ENCODE measurements around the gene GIPC1.

DNA sequence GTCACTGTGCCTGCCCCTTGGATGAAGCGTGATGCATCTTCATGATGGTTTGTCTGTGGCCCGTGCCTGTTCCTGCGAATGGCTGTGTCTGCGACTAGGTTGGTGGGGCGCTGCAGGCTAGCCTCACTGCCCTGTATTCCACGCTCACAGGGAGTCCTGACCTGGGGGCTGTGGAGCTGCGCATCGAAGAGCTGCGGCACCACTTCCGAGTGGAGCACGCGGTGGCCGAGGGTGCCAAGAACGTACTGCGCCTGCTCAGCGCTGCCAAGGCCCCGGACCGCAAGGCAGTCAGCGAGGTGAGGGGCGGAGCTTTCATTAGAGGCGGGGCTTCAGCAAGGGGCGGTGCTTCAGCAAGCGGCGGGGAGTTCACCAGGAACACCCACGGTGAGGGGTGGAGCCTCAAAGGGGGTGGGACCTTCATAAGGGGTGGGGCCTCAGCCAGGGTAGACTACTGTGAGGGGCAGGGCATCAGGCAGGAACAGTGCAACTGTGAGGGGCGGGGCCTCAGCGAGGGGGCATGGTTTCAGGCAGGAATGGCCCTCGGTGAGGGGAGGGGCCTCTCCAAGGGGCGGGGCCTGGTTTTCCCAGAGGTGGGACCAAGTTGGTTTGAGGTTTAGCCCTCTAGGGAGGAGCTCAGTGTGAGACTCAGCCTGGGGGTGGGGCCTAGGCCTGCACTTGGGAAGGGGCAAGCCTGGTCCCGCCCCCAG is 45.6 kb downstream of the GIPC1 start:
- TF ChIP-seq EZH2 (IDR thresholded peaks at IDR 0.05; ENCODE audit: borderline replicate concordance, low read depth, low read length) (no peak), JUND (IDR thresholded peaks at IDR 0.05; ENCODE audit: borderline replicate concordance, low read depth, low read length) (no peak), JUND (tag; IDR thresholded peaks at IDR 0.05; ENCODE audit: borderline replicate concordance, low read depth, low read length) (no peak; the same call in 2 of the 3 replicates), CREB5 (CRISPR knock-in tag; IDR thresholded peaks at IDR 0.05) (no peak), ELF1 (tag; IDR thresholded peaks at IDR 0.05) (no peak), TCF15 (CRISPR knock-in tag; IDR thresholded peaks at IDR 0.05) (no peak), NFRKB (IDR thresholded peaks at IDR 0.05; ENCODE audit: low read depth) (no peak), RBM39 (optimal IDR thresholded peaks at IDR 0.05; ENCODE audit: low read depth, low read length) (no peak), CTCF (IDR thresholded peaks at IDR 0.05 in 2 of 3, conservative IDR thresholded peaks at IDR 0.05 in 1 of 3; ENCODE audit: insufficient read depth in 2 of 3, low read depth in 1 of 3, low read length in 3 of 3) (no peak), XRCC4 (IDR thresholded peaks at IDR 0.05; ENCODE audit: extremely low read depth, insufficient read depth, insufficient read length) (no peak), POLR2A (conservative IDR thresholded peaks at IDR 0.05) (peak; percentile 55; the same call in 1 of the 2 replicates), ATF4 (CRISPR knock-in tag; IDR thresholded peaks at IDR 0.05) (no peak), ZNF384 (IDR thresholded peaks at IDR 0.05; ENCODE audit: low read depth, low read length) (no peak), HNRNPH1 (optimal IDR thresholded peaks at IDR 0.05; ENCODE audit: low read depth, low read length) (no peak), ARID2 (IDR thresholded peaks at IDR 0.05) (no peak)

All from K562 (cell line).